Endothelial cell (in vitro differentiated cells): ENCODE measurements around the gene LIX1L. TPM values are rescaled to one million over a fixed set of nuclear protein-coding genes. Genes with fewer than 3 reads are reported as not detected.

Experiments used
- DNase-seq: peaks from one replicate; pipeline ENCODE4 v3.0.0; 2021; ENCODE audit warnings: low spot score
- H3K27ac Mint-ChIP-seq: one replicate; pipeline ENCODE4 v1.8.0; 2021; ENCODE audit warnings: mixed read lengths, inconsistent platforms; ENCODE audit not compliant: unreplicated experiment
- H3K27me3 Mint-ChIP-seq: one replicate; pipeline ENCODE4 v1.8.0; 2021; ENCODE audit warnings: mild to moderate bottlenecking, moderate library complexity, mixed read lengths, inconsistent platforms; ENCODE audit not compliant: unreplicated experiment
- H3K36me3 Mint-ChIP-seq: one replicate; pipeline ENCODE4 v1.8.0; 2021; ENCODE audit warnings: mild to moderate bottlenecking, low read depth, mixed read lengths, inconsistent platforms; ENCODE audit not compliant: unreplicated experiment
- H3K4me1 Mint-ChIP-seq: one replicate; pipeline ENCODE4 v1.8.0; 2021; ENCODE audit warnings: mild to moderate bottlenecking, mixed read lengths, inconsistent platforms; ENCODE audit not compliant: unreplicated experiment
- H3K4me3 Mint-ChIP-seq: one replicate; pipeline ENCODE4 v1.8.0; 2021; ENCODE audit warnings: mild to moderate bottlenecking, mixed read lengths, inconsistent platforms; ENCODE audit not compliant: unreplicated experiment
- H3K9me3 Mint-ChIP-seq: one replicate; pipeline ENCODE4 v1.8.0; 2021; ENCODE audit warnings: mixed read lengths, inconsistent platforms; ENCODE audit not compliant: unreplicated experiment
- total RNA-seq: library from RNA; stranded (reverse); fragmentation: NEBNext Ultra II Directional; extraction: Animal tissue kit (Norgen Biotek cat#: 25700); gene quantifications from one replicate; pipeline ENCODE4 v1.2.1, GENCODE V29; 2021; ENCODE audit not compliant: unreplicated experiment
- TF ChIP-seq, protein P1 (sequence below): fragments of 200-600 bp; sonication (generic); IDR thresholded peaks from one replicate; pipeline ENCODE4 v1.5.0; 2021; ENCODE audit warnings: antibody characterized with exemption; ENCODE audit not compliant: unreplicated experiment

Gene LIX1L
- total RNA-seq, 1 donor from 2014 or later = 83.3 TPM

- Mint-ChIP-seq H3K36me3 (no peaks in the 10 kb centered on the region), H3K9me3 (no peaks in the 10 kb centered on the region), H3K4me3 (peak overlapping the region; percentile 80), H3K27ac (no peak overlapping the region), H3K4me1 (peaks cover 35% of the 10 kb centered on the region), H3K27me3 (peaks cover 9% of the 10 kb centered on the region)
- no peak for DNase-seq
- TF ChIP-seq, protein P1, sequence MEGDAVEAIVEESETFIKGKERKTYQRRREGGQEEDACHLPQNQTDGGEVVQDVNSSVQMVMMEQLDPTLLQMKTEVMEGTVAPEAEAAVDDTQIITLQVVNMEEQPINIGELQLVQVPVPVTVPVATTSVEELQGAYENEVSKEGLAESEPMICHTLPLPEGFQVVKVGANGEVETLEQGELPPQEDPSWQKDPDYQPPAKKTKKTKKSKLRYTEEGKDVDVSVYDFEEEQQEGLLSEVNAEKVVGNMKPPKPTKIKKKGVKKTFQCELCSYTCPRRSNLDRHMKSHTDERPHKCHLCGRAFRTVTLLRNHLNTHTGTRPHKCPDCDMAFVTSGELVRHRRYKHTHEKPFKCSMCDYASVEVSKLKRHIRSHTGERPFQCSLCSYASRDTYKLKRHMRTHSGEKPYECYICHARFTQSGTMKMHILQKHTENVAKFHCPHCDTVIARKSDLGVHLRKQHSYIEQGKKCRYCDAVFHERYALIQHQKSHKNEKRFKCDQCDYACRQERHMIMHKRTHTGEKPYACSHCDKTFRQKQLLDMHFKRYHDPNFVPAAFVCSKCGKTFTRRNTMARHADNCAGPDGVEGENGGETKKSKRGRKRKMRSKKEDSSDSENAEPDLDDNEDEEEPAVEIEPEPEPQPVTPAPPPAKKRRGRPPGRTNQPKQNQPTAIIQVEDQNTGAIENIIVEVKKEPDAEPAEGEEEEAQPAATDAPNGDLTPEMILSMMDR = no peak
Observed at GRCh38 chr1:145886390-145886789, 71.4 kb downstream of the LIX1L start.

- DNase-seq = peak; percentile 74
- no peaks in the 10 kb centered on the region for H3K9me3 Mint-ChIP-seq
- no peaks in the 10 kb centered on the region for H3K36me3 Mint-ChIP-seq
- TF ChIP-seq, protein P1 = no peak
- peak within 1 kb of the TSS; percentile 80 for H3K4me3 Mint-ChIP-seq
- peaks cover 29% of the 10 kb centered on the region for H3K4me1 Mint-ChIP-seq
- peaks cover 9% of the 10 kb centered on the region for H3K27me3 Mint-ChIP-seq
- H3K27ac Mint-ChIP-seq = no peak within 1 kb of the TSS
Observed at GRCh38 chr1:145885738-145886287, 72.0 kb downstream of the LIX1L start, which contains the start of gene ANKRD35. Gene ANKRD35, minus strand, starts transcription at chr1:145885866. Its CDS starts 108 bp downstream, at chr1:145885758.

- Mint-ChIP-seq H3K27me3 (peaks cover 9% of the 10 kb centered on the region), H3K4me3 (peak overlapping the region; percentile 80), H3K4me1 (peaks cover 24% of the 10 kb centered on the region), H3K36me3 (no peaks in the 10 kb centered on the region), H3K9me3 (no peaks in the 10 kb centered on the region), H3K27ac (no peak overlapping the region)
- no peak for DNase-seq
- TF ChIP-seq, protein P1 = no peak
Observed at GRCh38 chr1:145884675-145885074, 73.1 kb downstream of the LIX1L start.

Other genes with a start within 250 kb of the LIX1L start
- not detected for gene CD160, start 238.5 kb downstream of the LIX1L start, total RNA-seq
- gene RNF115, start 133.9 kb downstream of the LIX1L start, total RNA-seq = 13.1 TPM
- 28.4 TPM for gene POLR3C, start 133.8 kb downstream of the LIX1L start, total RNA-seq
- gene NUDT17, start 112.4 kb downstream of the LIX1L start, total RNA-seq = 3.8 TPM
- 38.8 TPM for gene PIAS3, start 98.9 kb downstream of the LIX1L start, total RNA-seq
- not detected for gene ANKRD35, start 72.2 kb downstream of the LIX1L start, total RNA-seq
- gene ITGA10, start 48.0 kb downstream of the LIX1L start, total RNA-seq = 6.1 TPM
- 34.0 TPM for gene PEX11B, start 39.3 kb downstream of the LIX1L start, total RNA-seq
- gene RBM8A, start 30.5 kb downstream of the LIX1L start, total RNA-seq = 213 TPM
- 0.56 TPM for gene ANKRD34A, start 6.6 kb upstream of the LIX1L start, total RNA-seq
- gene POLR3GL, start 6.7 kb upstream of the LIX1L start, total RNA-seq = 12.4 TPM
- 107 TPM for gene TXNIP, start 38.6 kb upstream of the LIX1L start, total RNA-seq
- gene HJV, start 63.7 kb upstream of the LIX1L start, total RNA-seq = not detected
- 0.26 TPM for gene NBPF10, start 186.8 kb upstream of the LIX1L start, total RNA-seq